ENCODE measurements around the gene ARF6.
"Not testable (repeated sequence)": the region's sequence is repeated elsewhere in the genome, so short reads cannot be mapped to it uniquely, and the experiment has no call there.

ARF6 gene

DNA sequence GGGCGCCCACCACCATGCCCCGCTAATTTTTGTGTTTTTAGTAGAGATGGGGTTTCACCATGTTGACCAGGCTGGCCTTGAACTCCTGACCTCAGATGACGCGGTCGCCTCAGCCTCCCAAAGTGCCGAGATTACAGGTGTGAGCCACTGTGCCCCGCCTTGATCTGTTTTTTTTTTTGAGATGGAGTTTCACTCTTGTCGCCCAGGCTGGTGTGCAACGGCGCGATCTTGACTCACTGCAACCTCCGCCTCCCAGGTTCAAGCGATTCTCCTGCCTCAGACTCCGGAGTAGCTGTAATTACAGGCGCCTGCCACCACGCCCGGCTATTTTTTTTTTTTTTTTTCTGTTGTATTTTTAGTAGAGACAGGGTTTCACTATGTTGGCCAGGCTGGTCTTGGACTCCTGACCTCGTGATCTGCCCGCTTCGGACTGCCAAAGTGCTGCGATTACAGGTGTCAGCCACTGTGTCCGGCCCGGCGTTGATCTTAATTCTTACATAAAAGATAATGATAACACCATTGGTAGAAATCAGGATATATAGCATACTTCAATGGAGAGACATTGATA lies 9.9 kb downstream of the ARF6 start:
- in situ Hi-C loops (cut with HindIII; ENCODE audit: low sequenced_read_pairs), result not testable (repeated sequence)

DNA sequence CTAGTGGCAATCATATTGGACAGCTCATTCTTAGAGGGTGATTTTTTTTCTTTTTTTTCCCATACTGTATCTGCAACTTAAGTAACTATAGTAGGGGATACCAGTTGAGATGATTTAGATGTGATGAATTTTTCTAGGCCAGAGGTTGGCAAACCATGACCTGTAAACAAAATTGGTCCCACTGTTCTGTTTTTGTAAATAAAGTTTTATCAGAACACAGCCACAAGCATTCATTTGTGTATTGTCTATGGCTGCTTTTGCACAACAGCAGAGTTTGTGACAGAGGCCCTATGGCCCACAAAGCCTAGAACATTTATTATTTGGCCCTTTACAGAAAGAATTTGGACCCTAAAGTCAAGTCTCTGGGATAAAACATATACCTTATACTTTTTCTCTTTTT lies 11.4 kb downstream of the ARF6 start:
- in situ Hi-C loops (cut with HindIII; ENCODE audit: low sequenced_read_pairs), result no loop called here

DNA sequence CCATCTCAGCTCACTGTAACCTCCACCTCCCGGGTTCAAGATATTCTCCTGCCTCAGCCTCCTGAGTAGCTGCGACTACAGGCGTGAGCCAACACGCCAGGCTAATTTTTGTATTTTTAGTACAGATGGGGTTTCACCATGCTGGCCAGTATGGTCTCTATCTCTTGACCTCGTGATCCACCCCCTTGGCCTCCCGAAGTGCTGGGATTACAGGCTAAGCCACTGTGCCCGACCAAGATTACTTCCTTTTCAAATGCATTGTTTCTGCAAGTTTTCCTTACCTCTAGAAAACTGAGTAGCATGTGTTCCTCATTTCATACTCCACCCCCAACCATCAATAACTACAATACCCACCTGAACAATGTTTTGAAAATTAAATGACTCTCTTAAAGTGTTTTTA lies 13.1 kb downstream of the ARF6 start:
- in situ Hi-C loops (cut with HindIII; ENCODE audit: low sequenced_read_pairs), result no loop called here

DNA sequence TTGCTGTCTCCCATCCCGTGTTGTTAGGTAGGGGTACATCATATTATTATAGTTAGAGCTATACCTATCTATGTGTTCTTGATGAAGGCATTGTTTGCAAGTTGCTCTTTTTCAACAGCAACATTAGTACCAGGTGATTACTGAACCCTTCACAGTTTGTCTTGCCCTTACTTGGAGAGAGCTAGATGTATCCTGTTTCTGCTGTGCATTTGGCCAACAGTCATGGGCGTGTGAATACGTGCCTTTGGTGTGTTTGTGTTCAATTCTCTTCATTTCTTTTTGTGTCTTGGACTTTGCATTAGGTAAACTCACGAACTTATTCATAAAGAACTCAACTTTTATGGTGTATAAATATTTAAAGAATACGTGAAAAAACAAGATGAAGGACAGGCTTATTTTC lies 14.3 kb downstream of the ARF6 start:
- in situ Hi-C loops (cut with HindIII; ENCODE audit: low sequenced_read_pairs), result no loop called here

DNA sequence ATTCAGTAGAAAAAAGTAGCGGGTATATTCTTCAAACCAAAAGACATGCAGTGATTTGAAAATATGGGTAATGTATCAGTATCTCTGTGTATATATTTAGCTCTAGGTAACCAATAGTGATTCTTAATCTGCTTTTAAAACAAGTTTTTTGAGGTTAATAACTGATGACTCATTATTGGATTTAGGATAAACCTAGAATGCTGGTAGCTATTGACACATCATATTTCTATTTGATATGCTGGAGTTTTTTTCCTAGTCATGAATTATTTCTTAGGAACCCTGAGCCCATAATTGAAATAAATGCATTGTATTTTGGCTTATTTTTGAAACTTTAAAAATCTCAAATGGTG lies 15.5 kb downstream of the ARF6 start:
- in situ Hi-C loops (cut with HindIII; ENCODE audit: low sequenced_read_pairs), result no loop called here

DNA sequence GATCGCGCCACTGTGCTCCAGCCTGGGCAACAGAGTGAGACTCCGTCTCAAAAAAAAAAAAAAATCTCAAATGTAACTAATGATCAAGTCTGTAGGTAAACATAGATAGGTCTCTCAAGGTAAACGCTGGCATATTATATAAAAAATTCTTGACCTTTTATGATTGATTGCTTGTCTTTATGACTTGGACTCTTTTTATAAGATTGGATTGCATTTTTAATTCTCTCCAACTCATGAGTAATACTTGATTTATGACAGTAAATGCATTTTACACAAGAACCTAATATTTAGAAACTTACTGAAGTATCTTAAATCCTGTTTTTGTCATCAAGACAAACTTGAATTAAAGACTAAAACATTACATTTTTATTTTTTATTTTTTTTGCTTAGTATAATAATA lies 16.1 kb downstream of the ARF6 start:
- in situ Hi-C loops (cut with HindIII; ENCODE audit: low sequenced_read_pairs), result no loop called here

DNA sequence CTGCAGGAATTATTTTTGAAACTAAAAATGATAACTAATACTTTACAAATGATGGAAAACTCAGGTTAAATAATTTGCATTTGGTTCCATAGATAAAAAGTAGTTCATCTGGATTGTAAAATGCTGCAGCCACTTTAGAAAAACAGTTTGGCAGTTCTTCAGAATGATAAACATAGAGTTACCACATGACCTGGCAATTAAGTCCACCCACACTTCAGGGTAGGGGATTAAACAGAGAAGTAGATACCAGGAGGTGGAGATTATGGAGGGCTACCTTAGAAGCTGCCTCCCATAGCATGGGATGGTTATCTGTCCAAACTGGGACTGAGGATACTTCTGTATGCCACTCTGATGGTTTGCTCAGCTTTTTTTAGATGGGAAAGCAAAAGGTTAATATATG lies 22.2 kb downstream of the ARF6 start:
- in situ Hi-C loops (cut with HindIII; ENCODE audit: low sequenced_read_pairs), result no loop called here

DNA sequence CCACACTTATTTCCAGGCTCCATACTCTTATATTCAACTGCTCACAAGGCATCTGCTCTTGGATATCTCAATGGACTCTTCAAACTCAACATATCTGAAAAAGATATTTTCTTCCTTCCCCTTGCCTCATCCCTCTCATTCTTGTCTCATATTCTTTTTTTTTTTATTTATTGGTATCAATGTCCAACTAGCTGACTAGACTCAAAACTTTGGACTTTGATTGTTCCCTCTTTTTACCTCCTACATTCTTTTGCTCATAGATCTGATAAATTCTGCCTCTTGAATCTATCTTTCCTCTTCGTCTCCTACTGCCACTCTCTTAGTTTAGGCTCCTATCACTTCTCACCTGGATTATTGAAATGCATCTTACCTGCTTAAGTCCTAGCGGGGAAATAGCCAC lies 25.8 kb downstream of the ARF6 start:
- in situ Hi-C loops (cut with HindIII; ENCODE audit: low sequenced_read_pairs), result no loop called here

DNA sequence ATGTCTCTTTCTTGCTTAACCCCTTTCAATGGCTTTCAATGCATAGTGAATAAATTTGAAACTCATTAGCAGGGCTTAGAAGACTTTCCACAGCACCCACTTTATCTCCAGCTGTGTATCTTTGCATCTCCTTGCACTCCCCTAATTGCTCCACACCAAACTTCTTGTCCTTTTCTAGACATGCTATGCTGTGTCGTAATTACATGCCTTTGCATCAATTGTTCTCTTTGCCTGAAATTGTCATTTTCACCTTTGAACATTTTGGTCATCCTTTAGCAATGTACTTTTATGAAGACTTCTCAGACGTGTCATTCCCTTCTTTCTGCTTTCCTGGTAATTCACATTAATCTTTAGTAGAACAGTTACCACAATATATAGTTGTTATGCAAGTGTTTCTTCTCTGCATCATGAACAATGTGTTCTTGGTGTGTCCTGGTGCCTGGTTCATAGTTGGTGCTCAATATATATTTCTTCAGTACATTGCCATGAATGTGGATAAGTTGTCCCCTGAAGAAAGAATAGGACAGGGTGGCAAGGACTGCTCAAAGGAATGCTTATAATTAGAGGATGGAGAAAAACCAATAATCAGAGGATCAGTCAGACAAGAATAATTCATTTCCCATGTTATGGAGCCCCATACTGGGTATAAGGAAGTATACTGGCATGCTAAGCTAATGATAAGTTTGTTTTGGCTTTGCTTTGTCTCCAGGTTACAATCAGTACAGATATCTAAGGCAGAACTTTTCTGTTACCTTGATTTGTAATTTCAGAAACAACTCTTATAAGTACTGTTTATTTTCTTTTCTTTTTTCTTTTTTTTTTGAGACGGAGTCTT lies 27.2 kb downstream of the ARF6 start:
- in situ Hi-C loops (cut with HindIII; ENCODE audit: low sequenced_read_pairs), result no loop called here

DNA sequence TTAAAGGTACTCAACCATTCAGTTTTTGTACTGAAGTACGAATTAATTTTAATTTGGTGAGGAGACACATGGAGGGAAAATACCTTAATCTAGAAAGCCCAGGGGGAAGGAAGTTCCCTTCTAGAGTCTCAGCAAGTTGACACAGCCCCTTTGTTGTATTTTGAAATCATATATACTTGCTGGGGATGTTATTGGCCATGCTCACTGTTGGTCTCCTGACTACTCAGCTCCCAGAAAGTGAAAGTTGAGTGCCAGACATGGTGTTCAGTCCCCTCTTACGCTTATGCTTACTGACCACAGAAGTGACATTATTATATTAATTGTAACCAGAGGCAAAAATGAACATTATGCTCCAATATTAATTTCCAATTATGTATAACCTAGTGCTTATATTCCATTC lies 28.1 kb downstream of the ARF6 start:
- in situ Hi-C loops (cut with HindIII; ENCODE audit: low sequenced_read_pairs), result no loop called here

DNA sequence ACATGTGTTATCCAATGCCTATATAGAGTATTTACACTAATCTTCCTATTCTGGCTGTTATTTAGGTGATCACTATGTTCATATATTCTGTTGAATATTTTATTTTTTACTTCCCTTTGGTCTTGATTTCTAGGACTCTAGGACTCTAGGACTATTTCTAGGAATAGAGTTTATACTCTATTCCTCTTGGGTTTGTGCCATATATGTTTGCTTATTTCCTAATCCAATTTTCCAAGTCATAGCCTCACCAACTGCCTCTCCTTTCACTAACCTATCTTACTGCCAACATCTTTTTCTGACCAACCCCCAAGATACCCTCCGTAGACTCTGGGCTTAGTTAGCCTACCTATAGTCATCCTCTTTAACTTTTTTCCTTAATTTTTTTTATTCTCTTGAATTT lies 28.5 kb downstream of the ARF6 start:
- in situ Hi-C loops (cut with HindIII; ENCODE audit: low sequenced_read_pairs), result no loop called here

DNA sequence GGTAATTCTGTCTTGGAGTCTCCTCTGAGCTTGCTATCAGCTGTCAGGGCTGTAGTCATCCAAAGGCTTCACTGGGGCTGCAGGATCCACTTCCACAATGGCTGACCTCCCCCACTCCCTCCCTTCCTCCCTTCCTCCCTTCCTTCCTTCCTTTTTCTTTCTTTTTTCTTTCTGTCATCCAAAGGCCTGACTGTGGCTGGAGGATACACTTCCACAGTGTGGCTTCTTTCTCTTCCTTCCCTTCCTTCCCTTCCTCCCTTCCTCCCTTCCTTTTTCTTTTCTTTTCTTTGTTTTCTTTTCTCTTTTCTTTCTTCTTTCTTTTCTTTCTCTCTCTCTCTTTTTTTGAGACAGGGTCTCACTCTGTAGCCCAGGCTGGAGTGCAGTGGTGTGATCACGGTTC lies 30.6 kb downstream of the ARF6 start:
- in situ Hi-C loops (cut with HindIII; ENCODE audit: low sequenced_read_pairs), result no loop called here

DNA sequence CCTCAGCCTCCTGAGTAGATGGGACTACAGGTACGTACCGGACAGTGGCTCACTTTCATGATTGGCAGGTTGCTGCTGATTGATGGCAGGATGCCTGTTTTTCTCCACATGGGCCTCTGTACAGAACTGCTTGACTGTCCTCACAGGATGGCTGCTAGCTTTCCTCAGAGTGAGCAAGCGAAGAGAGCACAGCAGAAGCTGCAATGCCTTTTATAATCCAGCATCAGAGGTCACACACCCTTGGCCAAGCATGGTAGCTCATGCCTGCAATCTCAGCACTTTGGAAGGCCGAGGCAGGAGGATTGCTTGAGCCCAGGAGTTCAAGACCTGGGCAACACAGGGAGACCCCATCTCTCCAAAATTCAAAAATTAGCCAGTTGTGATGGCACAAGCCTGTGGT lies 31.0 kb downstream of the ARF6 start:
- in situ Hi-C loops (cut with HindIII; ENCODE audit: low sequenced_read_pairs), result no loop called here

DNA sequence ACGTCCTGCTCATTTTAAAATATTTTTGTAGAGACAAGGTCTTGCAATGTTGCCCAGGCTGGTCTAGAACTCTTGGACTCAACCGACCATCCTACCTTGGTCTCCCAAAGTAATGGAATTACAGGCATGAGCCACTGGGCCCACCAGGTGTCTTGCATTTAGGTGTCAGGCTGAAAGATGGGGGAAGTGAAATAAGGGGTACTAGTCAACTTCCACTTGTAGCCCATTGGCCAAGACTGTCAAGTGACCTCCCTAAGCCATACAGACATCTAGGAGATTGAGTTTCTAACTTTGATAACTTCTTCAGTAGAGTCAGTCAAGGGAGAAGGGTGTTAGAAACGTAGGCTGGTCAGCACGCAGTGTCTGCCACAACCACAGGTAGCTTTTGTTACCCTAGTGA lies 32.0 kb downstream of the ARF6 start:
- in situ Hi-C loops (cut with HindIII; ENCODE audit: low sequenced_read_pairs), result no loop called here

DNA sequence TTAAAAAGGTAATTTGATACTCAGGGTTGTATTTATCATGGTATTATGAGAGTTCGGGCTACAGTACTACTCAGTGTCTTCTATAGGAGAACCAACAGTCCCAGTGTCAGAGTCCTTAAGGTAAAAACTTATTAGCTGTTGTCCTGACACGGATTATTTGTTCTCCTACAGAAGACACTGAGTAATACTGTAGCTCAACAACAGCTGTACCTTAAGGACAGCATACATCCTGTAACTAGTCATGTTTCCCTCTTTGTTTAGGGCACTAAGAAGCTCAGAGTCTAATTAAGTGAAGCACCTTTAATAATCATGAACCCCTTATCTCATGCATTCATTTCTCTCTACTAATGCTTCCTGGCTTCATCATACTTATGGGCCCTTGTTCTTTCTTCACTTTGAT lies 33.9 kb downstream of the ARF6 start:
- in situ Hi-C loops (cut with HindIII; ENCODE audit: low sequenced_read_pairs), result no loop called here

DNA sequence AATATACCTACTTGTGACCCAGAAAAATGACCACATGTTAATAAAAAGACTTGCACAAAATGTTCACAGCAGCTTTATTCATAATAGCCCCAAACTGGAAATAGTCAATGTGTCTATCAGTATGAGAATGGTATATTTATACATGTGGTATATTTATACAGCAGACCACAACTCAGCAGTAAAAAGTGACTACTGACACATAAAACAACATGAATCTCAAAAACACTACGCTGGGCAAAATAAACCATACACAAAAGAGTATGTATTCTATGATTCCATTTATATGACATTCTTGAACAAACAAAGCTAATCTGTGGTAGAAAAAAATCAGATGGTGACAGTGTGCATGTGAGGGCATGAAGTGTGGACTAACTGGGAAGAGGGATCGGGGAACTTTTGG lies 35.1 kb downstream of the ARF6 start:
- in situ Hi-C loops (cut with HindIII; ENCODE audit: low sequenced_read_pairs), result no loop called here

DNA sequence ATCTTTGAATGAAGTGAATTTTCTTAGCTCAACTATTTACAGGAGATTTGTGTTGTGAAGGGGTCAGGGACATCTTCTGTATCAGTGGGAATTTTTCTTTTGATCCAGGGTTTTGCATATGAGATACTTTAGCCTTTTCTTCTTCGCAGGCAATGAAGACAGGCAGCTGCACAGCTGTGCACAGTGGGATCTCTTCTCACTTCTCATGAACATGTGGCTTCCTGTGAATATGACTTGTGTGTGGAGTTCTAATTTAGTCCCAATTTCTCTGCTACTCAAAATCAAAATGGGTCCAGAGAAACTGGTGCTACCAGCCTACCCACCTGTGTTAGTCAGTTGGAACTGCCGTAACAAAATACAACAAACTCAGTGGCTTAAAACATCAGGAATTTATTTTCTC lies 37.8 kb downstream of the ARF6 start:
- in situ Hi-C loops (cut with HindIII; ENCODE audit: low sequenced_read_pairs), result no loop called here

DNA sequence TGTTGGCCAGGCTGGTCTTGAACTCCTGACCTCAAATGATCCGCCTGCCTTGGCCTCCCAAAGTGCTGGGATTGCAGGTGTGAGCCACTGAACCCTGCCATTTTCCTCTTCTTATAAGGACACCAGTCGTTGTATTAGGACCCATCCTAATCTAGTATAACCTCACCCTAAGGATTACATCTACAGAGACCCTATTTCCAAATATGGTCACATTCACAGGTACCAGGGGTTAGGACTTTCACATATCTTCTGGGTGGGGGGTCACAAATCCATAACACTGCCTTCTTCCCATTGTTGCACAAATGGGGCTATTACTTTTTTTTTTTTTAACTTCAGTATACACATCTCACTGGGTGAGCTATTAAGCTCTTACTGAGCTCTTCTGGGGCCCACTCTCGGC lies 38.6 kb downstream of the ARF6 start:
- in situ Hi-C loops (cut with HindIII; ENCODE audit: low sequenced_read_pairs), result no loop called here

DNA sequence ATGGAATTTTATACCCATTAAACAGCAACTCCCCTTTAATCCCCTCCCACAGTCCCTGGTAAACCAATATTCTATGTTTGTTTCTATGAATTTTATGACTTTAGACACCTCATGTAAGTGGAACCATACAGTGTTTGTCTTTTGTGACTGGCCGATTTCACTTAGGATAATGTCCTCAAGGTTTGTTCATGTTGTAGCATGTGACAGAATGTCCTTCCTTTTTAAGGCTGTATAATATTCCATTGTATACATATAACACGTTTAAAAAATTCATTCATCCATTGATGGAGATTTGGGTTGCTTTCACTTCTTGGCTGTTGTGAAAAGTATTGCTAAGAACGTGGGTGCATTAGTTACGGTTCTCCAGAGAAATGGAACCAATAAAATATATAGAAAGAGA lies 40.2 kb downstream of the ARF6 start:
- in situ Hi-C loops (cut with HindIII; ENCODE audit: low sequenced_read_pairs), result no loop called here

DNA sequence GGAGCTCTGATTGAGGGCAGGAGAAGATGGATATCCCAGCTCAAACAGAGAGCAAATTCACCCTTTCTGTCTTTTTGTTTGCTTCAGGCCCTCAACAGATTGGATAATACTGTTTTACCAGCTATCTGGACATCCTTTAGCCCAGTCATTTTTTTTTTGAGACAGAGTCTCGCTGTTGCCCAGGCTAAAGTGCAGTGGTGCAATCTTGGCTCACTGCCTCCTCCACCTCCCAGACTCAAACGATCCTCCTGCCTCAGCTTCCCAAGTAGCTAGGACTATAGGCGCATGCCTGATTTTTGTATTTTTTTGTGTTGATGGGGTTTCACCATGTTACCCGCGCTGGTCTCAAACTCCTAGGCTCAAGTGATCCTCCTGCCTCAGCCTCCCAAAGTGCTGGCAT lies 40.8 kb downstream of the ARF6 start:
- in situ Hi-C loops (cut with HindIII; ENCODE audit: low sequenced_read_pairs), result no loop called here

DNA sequence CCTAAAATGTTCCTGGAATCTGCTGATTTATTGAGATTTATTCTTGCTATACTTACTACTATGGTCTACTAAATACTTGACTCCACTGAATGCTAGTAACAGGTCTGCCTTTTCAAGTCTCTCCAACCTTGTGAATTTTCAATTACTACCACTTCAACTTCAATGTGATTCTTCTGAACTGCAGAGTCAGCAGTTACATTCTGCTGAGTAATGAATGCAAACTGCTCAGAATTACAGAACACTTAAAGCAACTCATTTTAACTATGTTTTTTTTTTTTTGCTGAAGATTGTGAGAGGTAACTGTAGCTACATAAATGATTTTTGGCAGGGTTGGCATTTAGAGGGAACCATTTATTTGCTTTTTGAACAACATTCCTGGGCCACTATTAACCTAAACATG lies 41.8 kb downstream of the ARF6 start:
- in situ Hi-C loops (cut with HindIII; ENCODE audit: low sequenced_read_pairs), result no loop called here

DNA sequence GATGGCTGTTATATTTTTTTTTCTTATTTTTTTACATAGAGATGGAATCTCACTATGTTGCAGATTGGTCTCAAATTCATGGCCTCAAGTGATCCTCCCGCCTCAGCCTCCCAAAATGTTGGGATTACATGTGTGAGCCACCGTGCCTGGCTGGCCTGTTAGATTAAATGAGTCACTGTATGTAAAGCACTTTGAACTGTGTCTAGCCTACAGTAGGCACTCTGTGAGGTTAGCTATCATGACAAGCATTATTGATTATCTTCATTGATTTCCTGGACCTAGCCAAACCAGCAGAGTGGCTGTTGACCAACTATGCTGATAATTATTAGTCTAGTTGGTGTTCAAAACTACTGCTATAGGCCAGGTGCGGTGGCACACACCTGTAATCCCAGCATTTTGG lies 42.6 kb downstream of the ARF6 start:
- in situ Hi-C loops (cut with HindIII; ENCODE audit: low sequenced_read_pairs), result no loop called here

DNA sequence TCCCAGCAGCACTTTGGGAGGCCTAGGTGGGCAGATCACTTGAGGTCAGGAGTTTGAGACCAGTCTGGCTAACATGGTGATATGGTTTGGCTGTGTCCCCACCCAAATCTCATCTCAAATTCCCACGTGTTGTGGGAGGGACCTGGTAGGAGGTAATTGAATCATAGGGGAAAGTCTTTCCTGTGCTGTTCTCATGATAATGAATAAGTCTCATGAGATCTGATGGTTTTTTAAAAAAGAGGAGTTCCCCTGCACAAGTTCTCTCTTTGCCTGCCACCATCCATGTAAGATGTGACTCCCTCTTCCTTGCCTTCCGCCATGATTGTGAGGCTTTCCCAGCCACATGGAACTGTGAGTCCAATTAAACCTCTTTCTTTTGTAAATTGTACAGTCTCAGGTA lies 43.4 kb downstream of the ARF6 start:
- in situ Hi-C loops (cut with HindIII; ENCODE audit: low sequenced_read_pairs), result not testable (repeated sequence)
